Measurements from ENCODE around the gene EFL1.

The EFL1 gene

DNA sequence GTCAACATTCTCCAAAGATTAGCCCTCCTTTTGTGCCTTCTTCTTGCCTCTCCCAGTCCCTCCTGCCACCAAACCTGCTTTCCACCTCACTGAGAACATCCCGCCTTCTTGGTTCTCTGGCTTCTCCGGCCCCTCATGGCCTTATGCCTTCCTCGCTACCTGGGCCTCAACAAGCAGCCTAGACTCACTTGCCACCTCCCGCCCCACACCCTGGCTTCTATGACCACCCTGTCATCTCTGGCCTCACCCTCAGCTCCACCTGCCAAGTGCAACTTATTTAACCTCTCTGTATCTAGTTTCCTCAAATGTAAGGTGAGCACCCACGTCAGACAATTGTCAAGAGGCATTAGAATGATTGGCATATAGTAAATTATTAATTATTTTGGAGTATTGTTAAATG, 147.9 kb downstream of the EFL1 start:
- DNase-seq = no peak

GRCh38 chr15:82113106-82113715, 149.3 kb downstream of the EFL1 start:
- peak; percentile 16 for DNase-seq

DNA sequence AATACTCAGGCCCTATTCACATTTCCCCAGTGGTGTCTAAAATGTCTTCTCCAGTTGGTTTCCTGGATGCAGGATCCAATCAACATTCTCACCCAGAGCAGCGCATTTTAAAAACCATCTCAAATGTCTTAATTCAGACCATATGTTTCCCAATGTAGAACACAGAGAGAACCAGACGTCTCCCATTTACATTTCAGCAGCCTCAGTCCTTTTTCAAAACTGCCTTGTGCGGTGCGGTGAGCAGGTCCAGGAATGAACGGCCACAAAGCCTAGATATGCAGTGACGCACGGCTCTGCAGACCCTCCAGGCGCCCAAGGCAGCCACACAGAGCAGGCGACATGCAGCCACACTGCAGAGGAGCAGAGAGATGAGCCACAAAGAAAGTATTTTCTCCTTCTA, 150.6 kb downstream of the EFL1 start:
- no peak for DNase-seq

GRCh38 chr15:82110144-82110543, 152.4 kb downstream of the EFL1 start:
- DNase-seq = no peak

DNA sequence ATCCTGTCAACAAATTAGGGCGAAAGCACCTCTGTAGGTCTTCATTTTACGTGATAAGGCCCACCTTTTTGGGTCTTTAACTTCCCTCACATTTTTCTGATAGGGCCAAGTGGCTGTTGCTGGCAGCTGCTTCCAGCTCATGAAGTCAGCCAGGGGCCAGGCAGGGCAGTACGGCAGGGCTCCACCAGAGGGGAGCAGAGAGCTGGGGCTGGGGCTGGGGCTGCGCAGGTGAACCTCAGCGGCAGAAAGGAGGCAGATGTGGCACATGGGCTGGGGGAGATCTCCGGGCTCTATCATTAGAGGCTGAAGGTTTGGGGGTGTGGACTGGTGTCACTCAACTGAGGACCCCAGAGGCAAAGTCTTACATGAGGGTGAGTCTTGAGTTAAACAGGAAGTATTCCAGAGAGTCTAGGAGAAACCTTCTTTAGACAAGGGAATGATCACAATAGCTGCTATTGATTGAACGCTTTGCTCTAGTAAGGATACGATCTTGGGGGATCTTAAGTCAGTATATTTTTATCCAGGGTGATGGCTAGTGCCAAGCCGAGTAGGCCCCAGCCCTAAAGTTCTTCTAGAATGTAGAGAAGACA, 153.9 kb downstream of the EFL1 start:
- DNase-seq = peak; percentile 59

DNA sequence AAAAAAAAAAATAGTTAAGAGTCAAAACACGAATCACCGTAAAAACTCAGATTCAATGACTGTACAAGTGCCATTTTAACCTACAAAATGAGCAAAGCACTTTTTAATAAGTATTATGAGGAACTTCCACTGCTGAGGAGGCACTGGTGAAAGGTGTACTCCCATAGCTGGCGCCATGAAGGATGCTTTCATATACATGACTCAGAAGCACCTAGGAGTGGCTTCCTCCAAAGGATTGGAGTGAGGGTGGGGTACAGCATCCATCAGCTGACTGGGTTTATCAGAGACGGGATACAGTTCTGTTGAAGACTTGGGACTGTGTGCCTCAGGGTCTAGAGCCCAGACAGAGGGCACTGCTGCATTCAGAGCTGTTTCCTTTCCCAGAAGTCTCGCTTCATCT, 155.9 kb downstream of the EFL1 start:
- peak; percentile 49 for DNase-seq

DNA sequence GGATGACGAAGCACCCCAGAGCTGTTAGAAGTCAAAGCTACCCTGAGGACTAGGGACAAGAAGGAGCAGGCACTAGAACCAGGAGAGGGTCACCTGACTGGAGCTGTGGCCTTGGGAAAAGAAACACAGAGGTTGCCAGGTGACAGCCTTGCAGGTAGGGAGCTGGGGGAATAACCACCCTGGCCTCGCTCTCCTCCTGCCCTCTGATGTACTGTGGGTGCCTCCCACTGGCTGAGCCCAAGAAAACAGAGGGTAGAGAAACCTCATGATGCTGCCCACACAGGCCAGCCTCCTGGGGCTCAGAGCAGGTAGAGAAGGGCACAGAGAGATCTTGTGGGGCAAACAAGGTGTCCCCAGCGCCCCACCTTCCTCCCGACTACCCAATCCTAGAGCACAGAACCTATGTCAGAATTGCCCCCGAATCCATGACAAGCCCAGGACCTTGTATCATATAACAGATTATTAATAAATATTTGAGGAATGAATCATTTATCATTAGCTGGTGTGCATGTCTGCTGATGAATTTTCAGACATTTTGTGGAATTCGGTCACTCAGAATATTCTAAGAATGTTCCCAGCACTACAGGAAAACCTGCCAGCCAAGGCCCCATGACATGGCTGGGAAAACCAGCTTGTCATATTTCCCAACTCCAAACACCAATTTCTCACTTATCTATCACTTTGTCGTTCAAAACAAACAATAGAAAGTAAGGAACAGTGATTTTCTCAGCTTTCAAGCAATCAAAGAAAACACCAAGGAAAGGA, 156.9 kb downstream of the EFL1 start:
- no peak for DNase-seq

DNA sequence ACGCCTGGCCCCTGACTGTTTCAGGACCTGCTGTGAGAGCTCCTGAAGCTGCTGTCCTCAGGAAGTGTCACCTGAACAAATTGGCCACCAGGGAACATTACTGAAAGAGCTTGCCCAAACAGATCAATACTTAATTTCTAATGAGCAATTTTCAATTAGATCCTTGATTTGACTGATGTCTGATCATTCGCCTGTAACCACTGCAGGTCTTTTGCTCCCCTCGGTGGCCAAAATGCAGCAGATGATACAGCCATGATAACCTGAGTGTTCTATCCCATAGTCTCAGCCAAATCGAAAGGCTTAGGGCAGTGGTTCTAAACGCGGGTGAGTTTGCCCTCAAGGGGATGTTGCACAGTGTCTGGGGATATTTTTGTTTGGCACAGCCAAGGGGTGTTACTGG, 159.1 kb downstream of the EFL1 start:
- DNase-seq = no peak

DNA sequence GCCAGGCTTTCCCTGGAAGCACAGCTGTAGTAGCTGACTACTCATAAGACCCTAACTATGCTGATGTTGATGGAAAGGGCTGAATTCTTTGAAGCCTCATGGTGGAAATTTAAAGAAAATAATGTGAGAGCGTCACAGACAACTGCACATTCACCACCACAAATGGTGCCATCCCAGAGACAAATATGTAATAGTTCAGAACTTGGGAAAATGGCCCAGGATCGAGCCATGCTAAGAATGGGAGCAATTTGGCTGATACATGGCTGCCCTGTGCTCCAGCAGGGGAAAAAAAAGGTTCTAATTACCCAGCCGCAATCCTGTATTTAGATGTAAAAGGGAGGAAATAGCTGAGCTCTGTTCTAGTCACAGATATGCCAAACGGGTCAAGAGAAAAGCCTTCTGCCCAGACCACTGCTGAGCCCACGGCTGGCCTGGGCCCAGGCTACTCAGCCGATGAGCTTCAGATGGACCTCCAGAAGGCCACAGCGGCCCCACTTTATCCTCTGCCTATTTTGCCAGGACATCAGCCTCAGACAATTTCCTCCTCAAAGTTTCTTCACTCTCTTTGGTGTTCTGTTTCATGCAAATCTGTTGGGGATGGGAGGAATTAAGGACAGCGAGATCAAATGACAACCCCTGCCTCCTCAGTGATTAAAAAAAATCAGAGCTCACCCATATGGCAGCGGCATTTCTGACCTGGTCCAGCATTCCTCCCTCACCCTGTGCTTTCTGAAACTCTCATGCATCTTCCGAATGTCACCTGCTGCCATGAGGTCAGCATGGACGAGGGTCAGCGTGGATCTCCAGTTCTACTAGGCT, 162.2 kb downstream of the EFL1 start:
- DNase-seq = no peak

- DNase-seq = no peak
Measured at GRCh38 chr15:82098674-82099073, 163.9 kb downstream of the EFL1 start.

DNA sequence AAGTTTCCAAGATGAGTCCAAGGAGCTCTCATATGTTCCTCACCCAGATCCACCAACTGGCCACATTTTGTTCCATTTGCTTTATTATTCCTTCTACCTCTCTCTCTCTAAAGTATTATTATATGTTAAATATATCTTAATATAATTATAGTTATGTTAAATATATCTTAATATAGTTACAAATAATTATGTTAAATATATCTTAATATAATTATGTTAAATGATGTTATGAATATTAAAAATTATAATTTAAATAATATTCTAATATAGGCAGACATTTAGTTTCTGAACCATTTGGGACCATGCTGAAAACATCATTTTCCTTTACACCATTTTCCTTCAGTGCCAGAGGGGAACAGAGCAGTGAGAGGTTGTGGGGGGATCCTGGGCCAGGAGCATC, 166.7 kb downstream of the EFL1 start:
- no peak for DNase-seq

DNA sequence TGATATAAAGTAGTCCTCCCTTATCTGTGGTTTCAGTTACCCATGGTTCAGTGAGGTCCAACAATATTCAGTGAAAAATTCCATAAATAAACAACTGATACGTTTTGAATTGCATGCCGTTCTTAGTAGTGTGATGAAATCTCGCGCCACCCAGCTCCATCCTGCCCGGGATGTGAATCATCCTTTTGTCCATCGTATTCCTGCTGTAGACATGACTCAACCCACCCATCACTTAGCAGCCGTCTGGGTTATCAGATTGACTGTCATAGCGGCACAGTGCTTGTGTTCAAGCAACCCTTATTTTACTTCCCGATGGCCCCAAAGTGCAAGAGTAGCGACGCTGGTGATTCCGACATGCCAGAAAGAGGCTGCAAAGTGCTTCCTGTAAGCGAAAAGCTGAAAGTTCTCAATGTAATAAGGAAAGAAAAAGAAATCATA, 168.7 kb downstream of the EFL1 start:
- peak; percentile 99 for DNase-seq

DNA sequence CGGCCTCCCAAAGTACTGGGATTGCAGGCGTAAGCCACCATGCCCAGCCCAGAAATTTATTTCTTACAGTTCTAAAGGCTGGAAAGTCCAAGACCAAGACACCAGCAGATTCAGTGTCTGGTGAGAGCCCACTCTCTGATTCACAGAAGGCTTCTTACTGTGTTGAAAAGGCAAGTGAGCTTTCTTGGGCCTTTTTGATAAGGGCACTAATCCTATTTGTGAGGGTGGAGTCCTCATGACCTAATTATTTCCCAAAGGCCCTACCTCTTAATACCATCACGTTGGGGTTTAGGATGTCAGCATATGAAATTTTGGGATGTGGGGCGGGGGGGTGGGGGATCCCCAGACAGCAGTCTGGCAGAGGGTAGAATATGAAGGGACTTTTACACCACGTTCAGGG, 169.2 kb downstream of the EFL1 start:
- no peak for DNase-seq

DNA sequence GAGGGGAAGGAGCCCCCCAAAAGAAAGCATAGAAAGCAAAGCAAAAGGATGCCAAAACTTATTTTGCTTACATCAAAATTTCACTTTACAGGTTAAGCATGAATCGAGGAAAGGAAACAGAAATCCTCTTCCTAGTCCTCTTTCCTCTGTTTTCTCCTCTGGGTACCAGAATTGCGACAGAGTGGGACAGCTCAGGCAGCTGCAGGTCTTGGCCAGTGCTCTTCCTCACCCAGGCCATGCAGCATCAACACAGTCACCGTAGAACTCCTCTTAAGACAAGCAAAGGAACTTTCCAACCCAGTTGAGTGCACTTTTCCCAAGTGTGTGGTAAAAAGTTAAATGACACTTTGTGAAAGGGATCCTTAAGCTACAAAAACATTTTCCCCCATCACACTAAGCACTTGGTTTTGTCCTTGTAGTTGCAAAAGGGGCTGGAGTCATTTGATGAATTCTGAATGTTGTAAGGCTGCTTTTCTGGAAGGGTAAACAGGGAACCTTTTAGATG, 170.8 kb downstream of the EFL1 start:
- DNase-seq = no peak

GRCh38 chr15:82086243-82086995, 176.1 kb downstream of the EFL1 start:
- no peak for DNase-seq

GRCh38 chr15:82081914-82082762, 180.4 kb downstream of the EFL1 start:
- DNase-seq = peak; percentile 92

DNA sequence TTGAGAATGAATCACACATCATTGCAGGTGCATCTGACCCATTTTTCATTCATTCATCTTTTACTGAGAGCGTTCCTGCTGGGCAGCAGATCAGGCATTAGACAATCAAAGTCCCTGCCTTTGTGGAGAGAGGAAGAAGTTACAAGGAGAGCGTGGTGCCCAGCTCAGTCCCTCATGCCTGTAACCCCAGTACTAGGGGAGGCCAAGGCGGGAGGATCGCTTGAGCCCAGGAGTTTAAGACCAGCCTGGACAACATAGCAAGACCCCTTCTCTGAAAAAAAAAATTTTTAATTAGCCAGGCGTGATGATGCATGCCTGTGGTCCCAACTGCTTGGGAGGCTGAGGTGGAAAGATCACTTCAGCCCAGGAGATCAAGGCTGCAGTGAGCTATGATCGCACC, 181.8 kb downstream of the EFL1 start:
- DNase-seq = no peak

Measured in NCI-H226 (cell line).